PC-9 (cell line): ENCODE data around the gene TAMALIN.

Experiments used
- CTCF ChIP-seq: fragments of 200-600 bp; sonication (generic); conservative IDR thresholded peaks from 2 replicates; pipeline ENCODE4 v1.6.1; 2017; ENCODE audit warnings: mixed run types, antibody characterized with exemption, mild to moderate bottlenecking, moderate library complexity
- EZH2 ChIP-seq: fragments of 200-600 bp; sonication (generic); IDR thresholded peaks from 2 replicates; pipeline ENCODE4 v1.8.0; 2017; ENCODE audit warnings: antibody characterized with exemption, low read depth

GRCh38 chr12:52033446-52034140 lies 26.8 kb downstream of the TAMALIN start:
- TF ChIP-seq CTCF = no peak
- no peak for TF ChIP-seq EZH2
